Measurements from ENCODE around the gene PAX3.

The PAX3 gene

GRCh38 chr2:222318712-222319585, 20.2 kb upstream of the PAX3 start:
- Histone ChIP-seq H3K4me3 (ENCODE audit: low read length in 2 of 2) (peak overlapping the region; percentile 51 to 85), H3K36me3 (replicated peaks in 1 of 2; ENCODE audit: control insufficient read depth in 2 of 2, insufficient read depth in 2 of 2, low read length in 2 of 2) (no peaks in the 10 kb centered on the region), H4K91ac (ENCODE audit: low read depth, low read length, poor library complexity) (no peak overlapping the region), H3K9ac (ENCODE audit: low read depth, low read length, poor library complexity) (peak overlapping the region; percentile 87), H2BK15ac (ENCODE audit: low read length) (peak overlapping the region; percentile 75), H2BK12ac (ENCODE audit: low read length) (peak overlapping the region; percentile 17), H3K14ac (ENCODE audit: low read length) (peak overlapping the region; percentile 28), H2AFZ (ENCODE audit: low read length) (peak overlapping the region; percentile 99), H2AK5ac (ENCODE audit: low read depth, low read length) (no peak overlapping the region), H3K23ac (ENCODE audit: low read depth, low read length, poor library complexity) (no peak overlapping the region), H3K4me1 (ENCODE audit: control insufficient read depth in 2 of 2, insufficient read depth in 1 of 2, low read depth in 1 of 2, low read length in 2 of 2) (peaks cover 2 to 4% of the 10 kb centered on the region in 2 donors), H4K8ac (ENCODE audit: low read depth, low read length) (no peak overlapping the region), H3K4me2 (ENCODE audit: insufficient read depth, low read length, poor library complexity, severe bottlenecking) (peak overlapping the region; percentile 91), H3K27ac (replicated peaks; ENCODE audit: low read length) (no peak overlapping the region), H3K27me3 (ENCODE audit: control insufficient read depth in 3 of 3, insufficient read depth in 3 of 3, low read depth in 1 of 3, low read length in 3 of 3) (peaks cover 0 to 73% (median 52%) of the 10 kb centered on the region in 3 experiments), H3K9me3 (replicated peaks in 1 of 2; ENCODE audit: control insufficient read depth in 2 of 2, insufficient read depth in 1 of 2, low read depth in 1 of 2, low read length in 2 of 2) (no peaks in the 10 kb centered on the region), H3K4ac (ENCODE audit: low read length) (no peak overlapping the region), H2BK120ac (ENCODE audit: low read depth, low read length) (no peak overlapping the region), H3K18ac (ENCODE audit: low read length) (peak overlapping the region; percentile 77), H3K79me1 (ENCODE audit: low read depth, low read length) (no peaks in the 10 kb centered on the region), H2BK5ac (ENCODE audit: low read length) (no peak overlapping the region)
- no CpG with 5 or more reads among the region's 104 CpGs for WGBS, 2 donors (ENCODE audit: extremely low coverage in 2 of 2, insufficient read length in 2 of 2, insufficient replicate concordance in 1 of 2)
- peak; percentile 43 for DNase-seq (ENCODE audit: low spot score)

GRCh38 chr2:222318026-222318711, 19.4 kb upstream of the PAX3 start:
- no CpG with 5 or more reads among the region's 41 CpGs for WGBS, 2 donors (ENCODE audit: extremely low coverage in 2 of 2, insufficient read length in 2 of 2, insufficient replicate concordance in 1 of 2)
- Histone ChIP-seq H3K9me3 (replicated peaks in 1 of 2; ENCODE audit: control insufficient read depth in 2 of 2, insufficient read depth in 1 of 2, low read depth in 1 of 2, low read length in 2 of 2) (no peaks in the 10 kb centered on the region), H2BK120ac (ENCODE audit: low read depth, low read length) (no peak overlapping the region), H2BK15ac (ENCODE audit: low read length) (no peak overlapping the region), H2BK12ac (ENCODE audit: low read length) (no peak overlapping the region), H4K91ac (ENCODE audit: low read depth, low read length, poor library complexity) (no peak overlapping the region), H3K79me1 (ENCODE audit: low read depth, low read length) (no peaks in the 10 kb centered on the region), H3K18ac (ENCODE audit: low read length) (peak overlapping the region; percentile 77), H3K23ac (ENCODE audit: low read depth, low read length, poor library complexity) (no peak overlapping the region), H4K8ac (ENCODE audit: low read depth, low read length) (no peak overlapping the region), H2BK5ac (ENCODE audit: low read length) (no peak overlapping the region), H3K27me3 (ENCODE audit: control insufficient read depth in 3 of 3, insufficient read depth in 3 of 3, low read depth in 1 of 3, low read length in 3 of 3) (peaks cover 0 to 78% (median 56%) of the 10 kb centered on the region in 3 experiments), H3K4ac (ENCODE audit: low read length) (no peak overlapping the region), H2AFZ (ENCODE audit: low read length) (peak overlapping the region; percentile 99), H3K4me2 (ENCODE audit: insufficient read depth, low read length, poor library complexity, severe bottlenecking) (peak overlapping the region; percentile 91), H3K36me3 (replicated peaks in 1 of 2; ENCODE audit: control insufficient read depth in 2 of 2, insufficient read depth in 2 of 2, low read length in 2 of 2) (no peaks in the 10 kb centered on the region), H3K4me1 (ENCODE audit: control insufficient read depth in 2 of 2, insufficient read depth in 1 of 2, low read depth in 1 of 2, low read length in 2 of 2) (peaks cover 2 to 4% of the 10 kb centered on the region in 2 donors), H3K27ac (replicated peaks; ENCODE audit: low read length) (no peak overlapping the region), H3K4me3 (ENCODE audit: low read length in 2 of 2) (peak overlapping the region; percentile 51 to 66), H3K9ac (ENCODE audit: low read depth, low read length, poor library complexity) (no peak overlapping the region), H3K14ac (ENCODE audit: low read length) (no peak overlapping the region), H2AK5ac (ENCODE audit: low read depth, low read length) (no peak overlapping the region)
- no peak for DNase-seq (ENCODE audit: low spot score)

GRCh38 chr2:222315443-222316121, 16.8 kb upstream of the PAX3 start:
- no peaks in the 10 kb centered on the region for H3K79me1 ChIP-seq (ENCODE audit: low read depth, low read length)
- no peak for DNase-seq (ENCODE audit: low spot score)
- H2BK12ac ChIP-seq (ENCODE audit: low read length), result no peak overlapping the region
- H3K27me3 ChIP-seq (ENCODE audit: control insufficient read depth in 3 of 3, insufficient read depth in 3 of 3, low read depth in 1 of 3, low read length in 3 of 3), result peaks cover 19 to 84% (median 65%) of the 10 kb centered on the region in 3 experiments
- no peak overlapping the region for H3K14ac ChIP-seq (ENCODE audit: low read length)
- no peak overlapping the region for H2BK5ac ChIP-seq (ENCODE audit: low read length)
- no peak overlapping the region for H3K9ac ChIP-seq (ENCODE audit: low read depth, low read length, poor library complexity)
- no peak overlapping the region for H3K18ac ChIP-seq (ENCODE audit: low read length)
- H3K4me3 ChIP-seq (ENCODE audit: low read length in 2 of 2), result no peak overlapping the region
- no peak overlapping the region for H3K4me2 ChIP-seq (ENCODE audit: insufficient read depth, low read length, poor library complexity, severe bottlenecking)
- H2AK5ac ChIP-seq (ENCODE audit: low read depth, low read length), result no peak overlapping the region
- WGBS, 2 donors (ENCODE audit: extremely low coverage in 2 of 2, insufficient read length in 2 of 2, insufficient replicate concordance in 1 of 2), result no CpG with 5 or more reads among the region's 4 CpGs
- no peak overlapping the region for H2BK15ac ChIP-seq (ENCODE audit: low read length)
- H4K91ac ChIP-seq (ENCODE audit: low read depth, low read length, poor library complexity), result no peak overlapping the region
- no peaks in the 10 kb centered on the region for H3K9me3 ChIP-seq (replicated peaks in 1 of 2; ENCODE audit: control insufficient read depth in 2 of 2, insufficient read depth in 1 of 2, low read depth in 1 of 2, low read length in 2 of 2)
- H3K36me3 ChIP-seq (replicated peaks in 1 of 2; ENCODE audit: control insufficient read depth in 2 of 2, insufficient read depth in 2 of 2, low read length in 2 of 2), result no peaks in the 10 kb centered on the region
- no peak overlapping the region for H2AFZ ChIP-seq (ENCODE audit: low read length)
- no peak overlapping the region for H3K27ac ChIP-seq (replicated peaks; ENCODE audit: low read length)
- H3K4me1 ChIP-seq (ENCODE audit: control insufficient read depth in 2 of 2, insufficient read depth in 1 of 2, low read depth in 1 of 2, low read length in 2 of 2), result peaks cover 0 to 4% of the 10 kb centered on the region in 2 donors
- no peak overlapping the region for H2BK120ac ChIP-seq (ENCODE audit: low read depth, low read length)
- H4K8ac ChIP-seq (ENCODE audit: low read depth, low read length), result no peak overlapping the region
- H3K4ac ChIP-seq (ENCODE audit: low read length), result no peak overlapping the region
- no peak overlapping the region for H3K23ac ChIP-seq (ENCODE audit: low read depth, low read length, poor library complexity)

GRCh38 chr2:222313816-222314215, 15.0 kb upstream of the PAX3 start:
- H4K91ac ChIP-seq (ENCODE audit: low read depth, low read length, poor library complexity), result no peak overlapping the region
- no peaks in the 10 kb centered on the region for H3K9me3 ChIP-seq (replicated peaks in 1 of 2; ENCODE audit: control insufficient read depth in 2 of 2, insufficient read depth in 1 of 2, low read depth in 1 of 2, low read length in 2 of 2)
- no peak overlapping the region for H2AFZ ChIP-seq (ENCODE audit: low read length)
- peaks cover 0 to 4% of the 10 kb centered on the region in 2 donors for H3K4me1 ChIP-seq (ENCODE audit: control insufficient read depth in 2 of 2, insufficient read depth in 1 of 2, low read depth in 1 of 2, low read length in 2 of 2)
- no peak overlapping the region for H3K23ac ChIP-seq (ENCODE audit: low read depth, low read length, poor library complexity)
- no peak overlapping the region for H3K4me2 ChIP-seq (ENCODE audit: insufficient read depth, low read length, poor library complexity, severe bottlenecking)
- DNase-seq (ENCODE audit: low spot score), result no peak
- no peak overlapping the region for H3K4ac ChIP-seq (ENCODE audit: low read length)
- no peak overlapping the region for H4K8ac ChIP-seq (ENCODE audit: low read depth, low read length)
- H3K9ac ChIP-seq (ENCODE audit: low read depth, low read length, poor library complexity), result no peak overlapping the region
- no peak overlapping the region for H2BK5ac ChIP-seq (ENCODE audit: low read length)
- no peak overlapping the region for H2AK5ac ChIP-seq (ENCODE audit: low read depth, low read length)
- no peaks in the 10 kb centered on the region for H3K79me1 ChIP-seq (ENCODE audit: low read depth, low read length)
- no peak overlapping the region for H2BK120ac ChIP-seq (ENCODE audit: low read depth, low read length)
- H3K27me3 ChIP-seq (ENCODE audit: control insufficient read depth in 3 of 3, insufficient read depth in 3 of 3, low read depth in 1 of 3, low read length in 3 of 3), result peaks cover 24 to 91% (median 71%) of the 10 kb centered on the region in 3 experiments
- no peak overlapping the region for H3K27ac ChIP-seq (replicated peaks; ENCODE audit: low read length)
- no peaks in the 10 kb centered on the region for H3K36me3 ChIP-seq (replicated peaks in 1 of 2; ENCODE audit: control insufficient read depth in 2 of 2, insufficient read depth in 2 of 2, low read length in 2 of 2)
- no peak overlapping the region for H3K14ac ChIP-seq (ENCODE audit: low read length)
- H3K18ac ChIP-seq (ENCODE audit: low read length), result no peak overlapping the region
- no peak overlapping the region for H2BK15ac ChIP-seq (ENCODE audit: low read length)
- no peak overlapping the region for H2BK12ac ChIP-seq (ENCODE audit: low read length)
- no peak overlapping the region for H3K4me3 ChIP-seq (ENCODE audit: low read length in 2 of 2)
